Stimulated activated CD4-positive, alpha-beta T cell treated with anti-CD3 and anti-CD28 coated beads, TNF-alpha, amount 100 ng/mL, for 48 hours (primary cell): ENCODE data around the gene KAT6B.

Source experiments
- DNase-seq, 3 donors: peaks; one replicate each; pipeline ENCODE4 v3.0.0-alpha.2; 2020; ENCODE audit warnings: low read depth in 3 of 3

The KAT6B gene

DNA sequence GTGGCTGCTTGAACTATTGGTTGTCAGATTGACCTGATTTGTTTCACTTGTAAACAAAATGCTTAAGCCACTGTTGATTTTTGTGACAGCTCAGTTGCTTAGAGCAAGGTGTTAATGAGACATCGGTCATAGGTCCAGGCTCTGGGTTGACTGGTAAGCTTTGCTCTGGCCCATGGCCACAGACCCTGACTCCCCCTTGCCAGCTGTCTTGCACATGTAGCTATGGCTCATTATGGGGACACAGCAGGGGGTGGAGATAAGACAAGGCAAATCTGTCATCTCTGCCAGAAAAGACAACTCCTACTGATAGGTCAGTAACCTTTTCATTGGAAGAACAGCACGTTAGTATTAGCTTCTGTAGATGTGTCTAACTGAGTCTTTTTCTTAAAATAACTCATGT is 95.3 kb downstream of the KAT6B start:
- DNase-seq, result no peak

GRCh38 chr10:74922921-74923320 is 96.5 kb downstream of the KAT6B start:
- DNase-seq, result no peak

DNA sequence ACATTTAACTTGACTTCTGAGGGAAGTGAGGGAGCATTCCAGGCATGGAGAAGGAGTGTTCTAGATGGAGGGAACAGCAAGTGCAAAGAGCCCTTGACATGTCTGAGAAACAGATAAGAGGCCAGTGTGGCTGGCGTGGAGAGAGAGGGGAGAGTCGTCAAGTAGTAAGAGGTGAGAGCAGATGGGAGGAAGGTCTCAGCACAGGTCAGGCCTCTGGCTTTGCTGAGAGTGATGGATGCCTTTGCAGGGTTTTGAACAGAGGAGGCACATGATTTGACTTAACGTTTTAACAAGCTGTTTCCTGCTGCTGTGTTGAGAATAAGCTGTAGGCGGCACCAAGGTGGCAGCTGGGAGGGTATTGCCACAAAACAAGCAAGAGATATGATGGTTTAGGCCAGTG is 97.2 kb downstream of the KAT6B start:
- no peak for DNase-seq

- no peak for DNase-seq
Measured at GRCh38 chr10:74924251-74924963, 98.0 kb downstream of the KAT6B start.

DNA sequence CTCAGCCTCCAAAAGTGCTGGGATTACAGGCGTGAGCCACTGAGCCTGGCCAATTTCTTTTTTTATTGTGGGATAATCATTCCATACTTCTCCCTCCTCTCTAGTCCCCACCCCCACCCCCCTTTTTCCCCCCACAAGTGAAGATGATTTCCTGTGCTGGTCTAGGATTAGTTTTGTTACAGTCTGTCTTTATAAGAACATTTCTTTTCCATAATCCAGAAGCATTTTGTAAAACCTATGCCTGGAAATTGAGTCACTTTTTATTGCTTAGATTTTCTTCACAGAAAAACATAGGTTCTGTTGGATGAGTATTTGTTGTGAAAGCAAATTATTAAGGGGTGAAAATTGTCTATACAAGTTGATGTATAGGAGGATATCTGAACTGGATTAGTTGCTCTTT is 98.9 kb downstream of the KAT6B start:
- DNase-seq, result no peak

DNA sequence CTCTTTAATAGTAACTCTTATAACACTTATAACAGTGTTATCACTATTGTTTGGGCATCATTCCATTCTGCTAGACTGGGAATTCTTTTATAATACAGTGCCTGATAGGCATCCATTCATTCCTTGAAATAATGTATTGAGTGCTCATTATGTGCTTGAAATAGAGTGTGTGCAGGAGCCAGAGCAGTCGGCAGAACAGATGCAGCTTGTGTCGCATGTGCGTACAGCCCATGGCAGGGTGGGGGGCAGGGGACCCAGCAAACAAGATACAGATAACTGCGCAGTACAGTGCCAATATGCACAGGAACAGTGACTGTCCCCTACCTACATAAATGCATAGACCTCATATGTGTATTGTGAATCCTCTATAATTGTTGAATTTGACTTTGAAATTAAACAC is 99.3 kb downstream of the KAT6B start:
- DNase-seq, result no peak

DNA sequence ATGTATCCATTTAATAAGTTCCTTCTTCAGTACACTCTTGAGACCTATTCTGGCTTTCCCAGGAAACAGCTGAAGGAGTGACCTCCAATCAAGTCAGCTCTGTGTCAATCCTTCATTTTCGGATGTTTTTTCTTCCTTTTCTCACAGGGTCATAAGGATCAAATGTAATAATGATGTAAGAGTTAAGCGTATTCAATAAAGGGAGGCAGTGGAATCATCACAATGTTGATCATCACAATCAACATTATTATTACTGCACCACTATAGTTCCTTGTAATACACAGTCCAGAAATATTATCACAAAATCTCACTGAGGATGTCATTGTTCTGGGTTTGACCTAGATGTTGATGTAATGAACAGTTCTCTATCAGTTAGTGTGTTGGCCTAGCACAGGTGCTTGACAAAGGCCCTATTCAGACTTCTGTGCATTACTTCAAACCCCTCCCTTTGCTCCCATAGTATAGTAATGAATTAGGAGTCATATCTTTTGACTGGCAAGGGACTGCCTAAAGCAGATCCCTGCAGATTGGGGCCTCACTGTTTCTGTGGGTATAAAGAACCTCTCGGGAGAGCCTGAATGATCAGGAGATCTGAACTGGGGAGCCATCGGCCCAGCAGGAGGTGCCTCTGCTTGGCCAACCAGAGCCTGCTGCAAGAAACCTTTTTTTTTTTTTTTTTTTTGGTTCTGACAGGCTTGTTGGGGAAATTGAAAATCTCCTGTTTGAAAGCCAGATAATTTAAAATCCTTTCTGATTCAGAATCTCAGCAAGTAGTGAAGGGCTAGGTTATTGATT is 100.6 kb downstream of the KAT6B start:
- no peak for DNase-seq

GRCh38 chr10:74927701-74928100 is 101.3 kb downstream of the KAT6B start:
- no peak for DNase-seq

DNA sequence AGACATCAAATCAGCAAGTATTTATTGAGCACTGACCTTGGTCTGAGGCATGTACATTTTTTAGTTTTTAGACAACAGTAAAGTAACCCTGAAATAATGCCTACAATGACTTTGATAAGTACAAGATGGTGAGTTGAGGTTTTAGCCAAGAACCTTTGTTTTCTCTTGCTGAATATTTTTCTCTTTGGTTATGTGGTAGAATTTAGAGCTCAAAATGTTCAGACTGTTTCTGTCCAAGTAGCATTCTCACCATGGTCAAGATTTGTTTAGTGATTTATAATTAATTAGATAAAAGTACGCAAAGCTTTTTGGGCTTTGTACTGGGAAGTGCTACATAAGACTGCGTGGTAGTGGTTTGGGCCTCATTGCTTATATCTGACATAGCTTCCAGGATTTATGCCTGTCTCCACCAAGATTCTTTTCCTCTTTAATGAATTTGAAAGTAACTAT is 102.4 kb downstream of the KAT6B start:
- DNase-seq, result no peak

GRCh38 chr10:74929197-74929596 is 102.8 kb downstream of the KAT6B start:
- no peak for DNase-seq

DNA sequence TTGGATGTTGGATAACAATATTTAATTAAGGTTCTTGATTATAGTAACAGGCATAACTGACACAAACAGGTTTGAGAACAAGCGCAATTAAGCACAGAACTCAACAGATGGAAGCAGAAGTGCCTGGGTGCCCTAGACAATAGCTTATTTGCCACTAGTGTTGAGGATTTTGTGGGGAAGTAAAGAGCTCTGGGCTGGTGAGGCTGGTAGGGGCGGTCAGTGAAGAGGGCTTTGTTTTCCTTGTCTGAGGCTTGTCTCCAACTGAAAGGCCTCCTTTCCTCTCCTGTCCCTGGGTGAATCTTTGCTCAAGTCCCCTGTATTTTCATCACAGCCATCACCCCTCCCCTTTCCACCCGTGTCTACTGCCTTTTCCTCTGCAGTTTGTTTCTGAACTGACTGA is 104.6 kb downstream of the KAT6B start:
- no peak for DNase-seq

DNA sequence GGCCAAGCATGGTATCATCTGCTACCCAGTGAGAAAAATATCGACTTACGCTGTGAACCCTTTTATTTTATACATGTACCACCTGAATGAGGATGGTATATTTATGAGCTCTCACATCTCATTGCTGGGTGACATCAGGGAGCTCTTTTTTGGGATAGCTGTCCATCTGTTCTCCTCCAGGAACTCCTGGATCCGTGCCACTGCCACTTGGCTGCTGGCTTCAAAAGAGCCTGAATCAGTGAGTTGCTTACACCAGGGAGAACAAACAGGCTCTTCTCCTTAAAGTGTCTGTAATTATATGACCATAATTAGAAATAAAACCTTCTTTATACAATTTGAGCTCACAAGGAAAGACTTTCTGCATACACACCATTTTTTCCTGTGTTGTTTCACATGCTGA is 106.2 kb downstream of the KAT6B start:
- no peak for DNase-seq

- no peak for DNase-seq
Measured at GRCh38 chr10:74934100-74934812, 107.9 kb downstream of the KAT6B start.

- no peak for DNase-seq
Measured at GRCh38 chr10:74936577-74937265, 110.3 kb downstream of the KAT6B start.

GRCh38 chr10:74937266-74937856 is 111.0 kb downstream of the KAT6B start:
- DNase-seq, result no peak

- no peak for DNase-seq
Measured at GRCh38 chr10:74944205-74944604, 117.8 kb downstream of the KAT6B start.

DNA sequence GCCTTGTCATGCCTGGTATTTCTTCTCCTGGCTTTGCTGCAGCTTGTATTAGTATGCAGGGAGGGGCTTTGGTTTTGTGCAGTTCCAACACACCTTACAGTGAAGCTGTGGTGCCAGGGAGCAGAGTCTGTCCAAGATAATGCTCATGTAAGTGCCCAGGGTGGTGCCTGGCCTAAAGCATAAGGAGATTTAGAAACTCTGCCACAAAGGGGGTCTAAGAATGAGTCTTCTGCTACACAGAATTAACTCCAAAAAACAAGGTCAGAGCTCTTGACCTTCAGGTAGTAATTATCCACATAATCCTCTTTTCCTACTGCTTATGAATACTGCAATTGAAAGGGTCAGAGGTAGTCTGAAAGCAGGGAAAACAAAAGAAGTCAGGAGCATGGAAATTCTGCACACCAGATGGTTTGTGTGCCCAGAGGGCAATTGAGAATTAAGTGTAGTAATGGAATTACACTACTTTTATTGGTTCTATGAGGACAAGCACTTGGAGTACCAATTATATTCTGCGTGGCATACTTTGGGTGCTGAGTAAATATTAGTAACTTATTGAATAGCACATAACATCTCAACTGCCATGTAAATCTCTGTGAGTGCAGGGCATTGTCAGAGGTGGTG is 121.5 kb downstream of the KAT6B start:
- no peak for DNase-seq

DNA sequence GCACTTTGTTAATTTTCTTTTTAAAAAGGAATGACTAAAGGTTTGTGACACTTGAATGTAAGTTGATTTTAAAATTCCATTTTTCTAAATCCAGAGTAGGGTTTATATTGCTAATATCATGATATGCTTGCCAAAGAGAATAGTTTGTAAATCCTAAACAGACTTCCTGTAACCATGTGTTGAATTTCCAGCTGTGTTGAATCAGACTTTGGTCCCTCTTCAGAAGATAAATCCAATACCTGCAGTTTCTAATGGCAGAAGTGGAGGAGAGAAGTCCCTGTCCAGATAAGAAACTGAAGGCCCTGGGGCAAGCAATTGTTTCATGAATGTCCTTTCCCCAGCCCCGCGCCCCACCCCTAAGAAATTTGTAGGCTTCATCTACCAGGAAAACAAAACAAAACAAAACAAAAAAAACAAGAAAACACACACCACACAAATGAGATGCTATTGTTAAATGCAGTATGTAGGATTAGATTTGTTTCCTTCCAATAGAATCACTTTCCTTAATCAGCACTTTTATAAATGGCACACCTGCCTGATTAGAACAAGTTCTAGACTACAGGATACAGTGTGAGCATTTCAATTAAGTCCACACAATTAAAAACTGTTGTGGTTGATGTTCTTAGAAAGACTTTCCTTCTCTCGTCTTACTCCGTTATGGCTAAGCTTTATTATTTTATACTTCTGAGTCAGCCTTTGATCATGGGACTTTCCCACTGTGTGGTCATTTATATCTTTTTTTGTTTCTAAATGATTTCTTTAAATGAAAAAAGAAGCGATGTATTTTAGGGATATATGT is 122.8 kb downstream of the KAT6B start:
- no peak for DNase-seq

GRCh38 chr10:74949843-74950765 is 123.7 kb downstream of the KAT6B start:
- no peak for DNase-seq
